Measurements from ENCODE around the gene LRTM2.

The LRTM2 gene

GRCh38 chr12:1782215-1782614, 38.1 kb upstream of the LRTM2 start:
- H3K27ac ChIP-seq, result no peak overlapping the region
- TF ChIP-seq CTCF (conservative IDR thresholded peaks at IDR 0.05), result no peak

- TF ChIP-seq CTCF (conservative IDR thresholded peaks at IDR 0.05), result no peak
- no peak overlapping the region for H3K27ac ChIP-seq
Observed at GRCh38 chr12:1787714-1788113, 32.7 kb upstream of the LRTM2 start.

- no peak for TF ChIP-seq CTCF (conservative IDR thresholded peaks at IDR 0.05)
Observed at GRCh38 chr12:1790444-1790843, 29.9 kb upstream of the LRTM2 start.

GRCh38 chr12:1791104-1791841, 29.1 kb upstream of the LRTM2 start:
- no peak overlapping the region for H3K27ac ChIP-seq

More at GRCh38 chr12:1790444-1790843, 29.9 kb upstream of the LRTM2 start:
- no peak overlapping the region for H3K27ac ChIP-seq

GRCh38 chr12:1792406-1792805, 28.0 kb upstream of the LRTM2 start:
- TF ChIP-seq CTCF (conservative IDR thresholded peaks at IDR 0.05), result no peak
- no peak overlapping the region for H3K27ac ChIP-seq

More at GRCh38 chr12:1791104-1791841, 29.1 kb upstream of the LRTM2 start:
- TF ChIP-seq CTCF (conservative IDR thresholded peaks at IDR 0.05), result peak; percentile 92

- no peak for TF ChIP-seq CTCF (conservative IDR thresholded peaks at IDR 0.05)
- no peak overlapping the region for H3K27ac ChIP-seq
Observed at GRCh38 chr12:1793426-1794210, 26.7 kb upstream of the LRTM2 start.

- H3K27ac ChIP-seq, result no peak overlapping the region
- TF ChIP-seq CTCF (conservative IDR thresholded peaks at IDR 0.05), result no peak
Observed at GRCh38 chr12:1794440-1795090, 25.8 kb upstream of the LRTM2 start.

Measured in VCaP (cell line).